GM18520 (cell line): ENCODE data around the gene TNFRSF14.

Experiments used
- ATAC-seq: cut with Tn5 transposase; IDR thresholded peaks from one replicate; pipeline ENCODE4 v1.9.1; 2021; ENCODE audit not compliant: unreplicated experiment

The TNFRSF14 gene

DNA sequence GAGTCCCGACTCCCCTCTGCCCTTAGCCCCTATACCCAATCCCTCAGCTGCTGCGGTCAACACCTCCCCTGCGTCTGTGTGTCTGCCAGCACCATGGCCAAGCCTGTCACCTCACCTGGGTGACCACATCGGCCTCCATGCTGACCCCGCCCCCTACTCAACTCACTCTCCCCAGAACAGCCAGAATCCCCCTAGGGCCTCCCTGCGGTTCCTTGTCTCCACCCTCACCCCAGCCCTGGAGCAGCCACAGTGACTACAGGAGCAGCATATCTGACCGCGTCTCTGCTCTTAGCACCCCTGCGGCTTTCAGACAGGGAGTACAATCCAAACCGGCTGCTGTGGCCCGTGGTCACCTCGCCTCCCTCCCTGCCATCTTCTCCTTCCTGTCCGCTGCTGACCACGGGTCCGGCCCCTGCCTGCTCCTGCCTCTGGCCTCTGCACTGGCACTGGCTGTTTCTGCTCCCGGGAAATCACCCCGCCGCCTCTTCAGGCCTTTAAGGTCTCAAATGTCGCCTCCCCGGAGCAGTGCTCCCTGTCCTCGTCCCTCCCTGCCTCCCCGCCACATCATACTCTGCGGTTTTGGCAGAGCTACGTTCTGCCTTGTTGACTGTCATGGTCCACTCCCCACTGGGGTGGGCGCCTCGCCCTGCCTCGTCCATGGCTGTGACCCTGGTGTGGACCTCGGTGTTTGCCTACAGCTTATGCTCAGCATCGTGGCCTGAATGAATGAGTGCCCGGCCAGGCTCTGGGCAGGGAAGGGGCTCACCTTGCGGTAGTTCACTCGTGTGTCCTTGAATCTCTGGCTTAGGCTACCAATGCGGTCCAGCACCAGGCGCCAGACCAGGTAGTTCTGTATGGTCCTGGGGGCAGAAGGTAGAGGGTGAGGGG, 41.5 kb downstream of the TNFRSF14 start:
- ATAC-seq = no peak

DNA sequence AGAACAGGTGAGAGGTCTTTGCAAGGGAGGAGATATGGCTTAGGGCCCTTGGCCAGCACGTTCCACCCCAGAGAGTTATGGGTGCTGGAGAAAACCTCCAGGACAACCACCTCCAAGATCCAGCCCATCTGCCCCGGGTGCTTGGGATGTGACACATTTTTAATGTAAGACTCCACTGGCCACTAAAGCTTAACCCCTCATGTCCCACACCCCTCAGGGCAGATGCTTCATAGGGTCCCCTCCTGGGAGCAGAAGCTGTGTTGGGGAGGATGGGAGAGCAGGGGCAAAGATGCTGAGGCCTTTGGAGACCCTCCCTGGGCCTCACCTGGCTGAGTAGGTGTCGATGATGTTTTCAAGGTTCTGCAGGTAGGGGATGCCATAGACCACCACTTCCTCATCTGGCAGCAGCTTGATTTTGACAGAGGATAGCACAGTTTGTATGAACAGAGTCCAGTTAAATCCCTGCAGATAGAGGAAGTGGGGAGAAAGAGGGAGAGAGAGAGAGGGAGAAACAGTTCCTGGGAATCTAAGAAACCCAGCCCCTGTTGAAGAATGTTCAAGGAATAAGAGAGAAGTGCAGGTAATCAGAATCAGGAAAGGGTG, 42.3 kb downstream of the TNFRSF14 start:
- no peak for ATAC-seq

DNA sequence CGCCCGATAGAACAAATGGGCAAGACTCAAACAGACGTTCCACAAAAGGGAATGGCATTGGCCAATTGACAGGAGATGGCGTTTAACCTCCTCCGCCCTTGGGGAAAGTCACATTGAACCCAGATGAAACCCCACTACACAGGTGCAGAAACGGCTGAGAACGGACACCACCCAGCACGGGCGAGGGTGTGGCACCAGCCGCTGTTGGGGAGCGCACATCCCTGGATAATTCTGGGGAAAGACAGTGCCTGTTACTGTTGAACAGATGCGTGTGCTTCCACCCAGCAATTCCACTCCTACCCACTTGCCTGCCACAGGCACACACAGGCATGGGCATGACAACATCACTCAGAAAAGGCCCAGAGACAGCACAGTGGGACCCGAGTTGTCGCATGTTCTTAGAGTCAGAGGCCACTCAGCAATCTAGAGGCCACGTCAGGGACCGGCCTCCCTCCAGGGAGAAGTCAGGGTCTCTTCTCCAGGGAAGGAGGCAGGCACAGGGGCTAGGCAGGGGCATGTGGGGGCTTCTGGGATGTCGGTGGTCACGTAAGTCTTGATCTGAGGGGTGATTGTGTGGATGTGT, 45.6 kb downstream of the TNFRSF14 start:
- ATAC-seq = no peak

DNA sequence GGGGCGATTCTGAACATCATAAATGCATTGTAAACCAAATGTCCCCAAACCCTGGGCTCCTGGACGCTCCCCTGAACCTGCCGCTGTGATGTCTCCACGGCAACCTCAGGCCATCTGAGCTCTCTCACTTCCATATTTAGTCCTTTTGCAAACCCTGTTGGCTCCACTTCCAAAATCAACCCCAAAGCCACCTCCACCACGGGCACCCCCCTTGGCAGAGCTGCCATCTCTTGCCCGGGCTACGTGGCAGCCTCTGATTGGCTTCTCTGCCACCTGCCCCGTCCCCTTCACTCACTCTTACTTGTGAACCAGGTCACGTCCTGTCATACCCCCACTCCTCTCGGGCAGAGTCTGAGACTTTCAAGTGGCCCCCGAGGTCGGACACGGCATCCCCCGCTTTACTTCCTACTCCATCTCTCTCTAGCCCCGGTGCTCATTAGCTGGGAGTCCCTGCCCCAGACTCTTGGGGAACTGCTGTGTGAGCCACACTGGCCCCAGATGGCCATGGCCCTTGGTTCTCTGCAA, 46.2 kb downstream of the TNFRSF14 start:
- ATAC-seq = no peak

DNA sequence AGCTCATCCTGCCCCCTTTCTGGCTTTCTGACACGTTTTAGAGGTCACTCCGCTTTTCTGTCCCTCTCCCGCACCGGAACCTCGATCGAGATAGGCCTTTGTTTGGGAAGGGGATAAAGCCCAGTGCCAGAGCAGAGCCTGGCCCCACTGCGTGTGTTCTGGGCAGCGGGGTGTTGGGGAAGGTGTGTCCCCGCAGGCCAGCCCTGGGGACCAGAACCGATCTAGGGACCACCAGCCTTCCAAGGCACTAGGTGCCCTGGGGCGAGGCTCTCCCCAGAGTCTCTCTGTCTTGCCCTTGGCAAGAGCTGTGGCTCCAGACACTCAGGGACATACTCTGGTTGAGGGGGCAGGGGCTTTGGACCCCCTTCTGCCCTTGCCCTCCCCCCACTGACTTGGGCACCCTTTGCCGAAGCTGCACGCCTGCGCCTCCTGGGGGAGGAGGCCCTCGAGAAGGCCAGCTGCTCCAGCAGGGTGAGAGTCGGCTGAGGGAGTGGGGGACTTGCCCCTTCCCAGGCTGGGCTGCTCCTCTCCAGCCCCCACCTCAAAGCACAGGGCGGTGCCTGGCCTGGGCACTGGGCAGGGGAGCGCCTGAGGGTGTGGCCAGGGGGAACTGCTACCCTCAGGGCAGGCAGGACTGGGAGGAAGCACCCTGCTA, 46.8 kb downstream of the TNFRSF14 start:
- ATAC-seq = no peak

DNA sequence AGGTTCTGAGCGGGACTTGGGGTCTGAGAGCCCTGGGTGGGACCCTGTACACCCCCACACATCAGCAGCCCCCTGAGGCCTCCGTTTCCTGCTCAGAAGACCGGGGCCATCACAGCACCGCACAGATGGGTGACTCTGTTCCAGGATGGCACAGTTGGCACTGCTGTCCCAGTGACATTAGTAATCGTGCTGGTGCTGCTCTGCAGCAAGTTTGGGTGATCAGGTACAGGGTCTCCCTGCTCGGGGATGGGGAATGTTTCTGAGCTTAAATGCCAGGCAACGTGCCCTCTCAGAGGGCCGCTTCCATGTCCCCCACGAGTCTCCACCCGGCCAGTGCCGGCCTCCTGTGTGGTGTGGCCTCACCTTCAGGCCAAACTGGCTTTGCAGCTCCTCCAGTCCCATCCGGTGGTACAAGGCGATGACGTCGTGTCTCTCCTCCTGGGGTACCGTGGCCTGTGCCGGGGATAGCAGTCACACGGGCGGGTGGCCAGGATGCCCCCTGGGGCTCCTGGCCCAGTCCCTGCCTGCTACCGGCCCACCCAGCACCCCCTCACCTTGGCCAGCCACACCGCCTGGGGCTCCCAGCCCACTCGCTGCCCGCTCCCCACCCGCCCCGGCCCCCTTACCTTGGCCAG, 47.5 kb downstream of the TNFRSF14 start:
- no peak for ATAC-seq

DNA sequence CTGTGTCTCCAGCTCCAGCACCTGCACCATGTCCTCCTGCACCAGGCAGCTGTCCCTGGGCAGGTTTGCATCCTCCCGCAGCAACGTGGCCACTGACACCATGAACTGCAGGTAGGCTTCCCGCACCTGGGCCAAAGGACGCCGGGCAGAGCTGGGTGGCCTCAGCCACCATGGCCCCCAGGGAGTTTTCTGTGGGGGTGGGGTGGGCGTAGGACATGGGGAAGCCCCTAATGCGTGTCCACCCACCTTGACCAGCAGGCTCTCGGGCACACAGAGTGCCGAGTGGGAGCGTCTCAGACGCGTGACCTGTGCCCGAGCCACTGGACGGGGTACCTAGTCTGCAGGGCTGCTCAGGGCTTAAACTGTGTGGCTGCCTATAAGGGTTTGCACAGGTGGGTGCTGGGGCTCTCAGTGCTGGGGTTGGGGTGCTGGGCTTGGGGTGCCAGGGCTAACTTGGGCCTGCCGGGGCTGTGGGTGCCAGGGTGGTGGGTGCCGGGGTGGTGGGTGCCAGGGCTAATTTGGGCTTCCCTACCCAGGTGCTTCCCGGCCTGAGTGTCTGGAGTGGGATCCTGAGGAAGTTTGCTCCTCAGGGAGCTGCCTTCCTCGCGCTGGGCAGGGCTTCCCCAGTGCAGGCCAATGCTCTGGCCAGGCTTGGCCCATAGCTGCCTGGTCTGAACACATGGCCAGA, 48.1 kb downstream of the TNFRSF14 start:
- ATAC-seq = no peak

DNA sequence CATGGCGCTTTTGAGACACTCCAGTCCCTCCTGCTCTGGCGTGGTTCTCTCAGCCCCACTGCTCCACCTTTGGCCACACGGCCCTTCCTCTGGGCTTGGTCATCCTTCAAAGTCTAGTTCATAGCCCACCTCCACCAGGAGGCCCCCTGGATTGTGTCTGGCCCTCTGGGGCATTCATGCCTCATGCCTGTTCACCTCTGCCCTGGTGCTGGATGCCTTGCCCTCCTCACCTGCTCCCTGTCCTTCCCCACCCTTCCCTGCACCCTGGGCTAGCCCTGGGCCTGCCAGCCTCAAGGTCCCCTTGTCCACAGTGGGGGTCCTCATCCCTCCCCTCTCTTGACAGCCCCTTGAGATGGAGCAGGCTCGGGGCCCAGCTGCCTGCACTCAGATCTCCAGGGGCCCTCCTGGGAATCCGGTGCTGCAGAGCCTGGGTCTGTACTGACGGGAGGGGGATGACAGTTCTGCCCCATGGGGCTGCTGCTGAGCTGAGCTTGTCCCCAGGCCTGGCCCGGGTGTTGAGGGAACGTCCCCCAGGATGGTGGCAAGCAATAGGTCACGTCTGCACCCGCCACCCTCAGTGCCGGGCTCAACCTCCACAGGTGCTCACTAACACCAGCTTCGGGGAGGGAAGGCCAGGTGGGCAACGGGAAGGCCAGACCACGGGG, 48.8 kb downstream of the TNFRSF14 start:
- ATAC-seq = no peak

DNA sequence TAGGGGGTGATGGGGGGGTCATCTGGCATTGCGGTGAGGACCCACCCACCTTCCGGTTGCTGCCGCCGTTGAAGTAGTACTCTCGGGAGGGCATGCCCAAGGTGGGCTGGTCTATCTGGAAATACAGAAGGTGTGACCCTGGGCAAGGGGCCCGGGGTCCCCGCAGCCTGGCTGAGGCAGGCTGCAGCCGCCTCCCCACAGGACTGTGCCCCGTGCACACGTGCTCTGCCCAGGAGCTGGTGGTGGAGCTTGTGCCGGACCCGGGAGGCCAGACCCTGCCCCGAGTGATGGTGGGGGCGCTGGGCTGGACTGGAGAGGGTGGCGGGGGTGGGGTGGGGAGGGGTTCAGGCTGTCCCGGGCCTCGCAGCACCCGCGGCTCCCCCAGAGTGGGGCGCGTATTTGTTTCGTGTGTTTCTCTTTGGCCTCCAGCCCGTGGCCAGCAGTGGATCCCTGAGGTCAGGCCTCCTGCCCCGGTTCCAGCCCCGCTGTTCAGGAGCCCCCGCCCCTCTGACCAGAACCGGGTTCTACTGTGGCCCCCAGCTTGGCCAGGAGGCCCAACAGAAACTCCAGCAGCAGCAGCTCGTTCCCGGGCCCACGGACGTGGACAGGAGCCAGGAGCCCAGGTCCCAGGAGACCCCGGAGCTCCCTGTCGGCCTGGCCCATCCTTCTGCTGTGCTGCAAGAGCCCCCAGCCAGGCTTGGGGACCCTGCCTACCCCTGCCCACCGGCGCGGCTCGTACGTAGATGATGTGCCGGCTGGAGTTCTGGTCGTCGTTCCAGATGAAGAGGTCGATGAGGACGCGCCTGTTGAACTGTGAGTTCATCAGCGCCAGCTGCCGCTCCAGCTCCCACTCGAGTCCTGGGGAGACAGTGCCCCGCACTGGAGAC, 49.6 kb downstream of the TNFRSF14 start:
- no peak for ATAC-seq

DNA sequence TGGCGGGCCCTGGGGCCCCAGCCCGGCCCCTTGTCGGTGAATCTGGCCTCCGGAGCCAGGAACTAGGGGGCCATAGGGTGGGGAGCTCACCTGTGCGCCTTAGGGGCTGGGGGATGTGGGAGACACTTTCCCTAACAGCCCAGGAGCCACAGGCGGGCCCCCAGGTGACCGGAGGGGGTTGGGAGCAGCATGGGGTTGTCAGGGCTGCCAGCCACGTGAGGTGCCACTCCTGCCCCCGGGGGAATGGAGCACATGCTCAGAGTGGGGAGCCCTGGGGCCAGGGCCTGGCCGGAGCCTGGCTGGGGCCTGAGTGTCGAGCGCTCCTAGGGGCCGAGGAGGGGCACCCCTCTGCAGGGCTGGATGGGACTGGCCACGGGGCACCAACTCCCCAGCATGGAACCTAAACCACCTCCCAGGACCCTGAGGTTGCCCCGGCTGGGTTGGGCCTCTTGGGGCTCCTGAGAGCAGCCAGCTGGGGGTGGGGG, 50.3 kb downstream of the TNFRSF14 start:
- ATAC-seq = no peak

DNA sequence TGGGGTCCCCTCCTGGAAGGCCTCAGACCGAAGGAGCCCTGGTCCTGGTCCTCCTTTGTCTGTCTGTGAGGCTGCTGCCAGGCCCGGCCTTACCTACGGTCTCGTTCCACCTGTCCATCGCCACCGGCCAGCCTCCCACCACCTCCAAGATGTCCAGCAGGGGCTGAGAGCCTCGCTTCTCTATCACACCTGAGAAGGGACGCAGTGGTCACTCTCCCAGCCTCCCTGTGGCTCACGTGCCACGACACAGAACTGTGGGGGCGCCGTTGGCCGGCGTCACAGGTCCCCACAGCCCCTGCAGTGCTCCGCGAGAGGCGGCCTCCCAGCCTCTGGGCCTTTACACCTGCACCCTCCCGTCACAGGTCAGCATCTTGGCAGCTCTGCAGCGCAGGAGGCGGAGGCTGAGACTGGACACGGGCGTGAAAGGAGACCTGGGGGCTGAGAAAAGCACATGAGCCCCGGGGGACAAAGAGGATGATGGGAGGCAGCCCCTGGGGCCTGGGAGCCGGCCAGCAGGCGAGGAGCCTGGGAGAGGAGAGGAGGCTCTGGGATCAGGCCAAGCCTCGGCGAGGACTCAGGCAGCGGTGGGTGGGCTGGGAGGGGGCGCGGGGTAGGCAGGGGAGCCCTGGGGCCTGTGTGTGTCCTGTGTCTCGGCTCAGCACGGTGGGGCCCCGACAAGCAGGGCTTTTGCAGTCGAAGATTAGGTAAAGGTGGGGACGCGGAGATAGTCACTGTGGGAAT, 50.9 kb downstream of the TNFRSF14 start:
- ATAC-seq = no peak

DNA sequence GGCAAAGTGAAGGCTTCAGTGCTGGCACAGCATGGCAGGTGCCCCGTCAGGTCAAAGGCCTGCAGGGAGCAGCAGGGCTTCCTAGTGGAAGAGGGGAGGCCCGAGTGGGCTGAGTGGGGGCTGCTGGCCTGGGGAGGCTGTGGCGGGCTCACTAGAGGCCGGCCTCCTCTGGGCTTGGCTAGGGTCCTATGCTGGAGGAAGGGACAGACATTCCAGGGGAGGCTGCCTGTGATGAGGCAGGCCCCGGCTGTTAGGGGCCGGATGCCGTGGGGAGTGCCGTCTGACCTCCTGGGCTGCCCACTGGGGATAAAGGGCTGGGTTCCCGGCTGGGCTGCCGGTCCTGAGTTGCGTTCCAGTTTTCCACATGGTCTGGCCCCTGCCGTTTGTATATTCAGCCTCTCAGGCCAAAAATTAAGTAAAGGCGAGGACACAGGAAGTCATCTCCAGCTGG, 51.5 kb downstream of the TNFRSF14 start:
- ATAC-seq = no peak

DNA sequence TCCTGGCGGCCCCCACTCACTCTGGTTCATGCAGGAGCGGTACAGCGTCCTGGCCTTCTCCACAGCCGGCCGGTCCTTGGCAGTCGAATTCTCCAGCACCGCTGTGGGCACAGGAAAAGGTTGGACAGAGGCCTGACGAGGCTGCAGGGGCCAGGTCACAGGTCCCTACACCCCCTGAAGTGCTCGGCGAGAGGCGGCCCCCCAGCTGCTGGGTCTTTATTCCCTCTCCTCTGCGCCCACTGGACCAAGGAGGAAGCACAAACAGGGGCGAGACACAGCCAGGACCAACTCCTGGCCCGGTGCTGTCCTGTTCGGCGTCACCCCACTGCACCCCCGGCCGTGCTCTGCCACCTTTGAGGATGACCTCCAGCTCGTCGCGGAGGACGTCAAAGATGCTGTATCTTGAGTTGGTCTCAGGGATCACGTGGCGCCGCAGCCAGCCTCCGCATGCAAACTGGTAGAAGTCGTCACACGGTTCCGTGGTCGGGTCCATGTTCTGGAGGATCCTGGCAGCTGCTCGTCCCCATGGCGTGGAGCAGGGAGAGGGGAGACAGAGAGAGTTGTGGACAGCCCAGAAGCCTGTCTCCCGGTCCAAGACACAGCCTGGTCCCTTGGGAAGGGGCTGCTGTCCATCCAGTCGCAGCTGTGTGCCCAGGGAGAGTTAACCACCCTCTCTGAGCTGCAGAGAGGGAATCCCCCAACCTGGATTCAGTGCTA, 53.3 kb downstream of the TNFRSF14 start:
- no peak for ATAC-seq

DNA sequence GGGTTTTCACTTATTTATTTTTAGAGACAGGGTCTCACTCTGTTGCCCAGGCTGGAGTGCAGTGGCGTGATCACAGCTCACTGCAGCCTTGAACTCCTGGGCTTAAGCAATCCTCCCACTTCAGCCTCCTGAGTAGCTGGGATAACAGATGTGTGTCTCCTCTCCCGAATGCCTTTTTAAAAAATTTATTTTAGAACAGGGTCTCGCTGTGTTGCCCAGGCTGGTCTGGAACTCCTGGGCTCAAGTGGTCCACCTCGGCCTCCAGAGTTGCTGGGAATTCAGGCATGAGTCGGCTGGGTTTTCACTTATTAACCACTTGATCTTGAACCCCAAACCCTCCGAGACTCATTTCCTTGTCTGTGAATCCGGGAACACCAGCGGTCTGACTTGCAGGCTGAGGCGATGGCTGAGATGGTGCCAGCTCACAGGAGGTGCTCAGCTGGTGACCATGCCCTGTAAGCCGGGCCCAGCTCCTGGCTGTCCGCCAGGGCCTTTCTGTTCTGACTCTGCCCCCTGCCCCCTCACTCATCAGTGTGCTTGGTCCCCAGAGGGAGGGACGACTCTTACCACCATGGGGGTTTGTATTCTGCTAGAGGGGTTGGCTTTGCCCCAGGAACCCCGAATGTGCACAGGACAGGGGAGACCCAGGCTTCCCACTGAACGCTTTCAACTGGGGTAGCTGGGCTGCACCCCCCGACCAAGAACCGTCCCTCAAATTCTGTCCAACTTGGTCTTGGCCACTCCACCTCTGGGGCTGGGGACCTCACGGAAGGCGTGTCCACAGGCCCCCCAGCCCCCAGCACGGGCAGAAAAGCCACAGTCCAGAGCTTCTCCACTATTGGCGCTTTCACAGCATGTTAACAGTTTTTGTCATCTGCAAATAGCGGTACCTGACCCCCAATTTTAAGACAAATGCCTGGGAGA, 54.1 kb downstream of the TNFRSF14 start:
- no peak for ATAC-seq

DNA sequence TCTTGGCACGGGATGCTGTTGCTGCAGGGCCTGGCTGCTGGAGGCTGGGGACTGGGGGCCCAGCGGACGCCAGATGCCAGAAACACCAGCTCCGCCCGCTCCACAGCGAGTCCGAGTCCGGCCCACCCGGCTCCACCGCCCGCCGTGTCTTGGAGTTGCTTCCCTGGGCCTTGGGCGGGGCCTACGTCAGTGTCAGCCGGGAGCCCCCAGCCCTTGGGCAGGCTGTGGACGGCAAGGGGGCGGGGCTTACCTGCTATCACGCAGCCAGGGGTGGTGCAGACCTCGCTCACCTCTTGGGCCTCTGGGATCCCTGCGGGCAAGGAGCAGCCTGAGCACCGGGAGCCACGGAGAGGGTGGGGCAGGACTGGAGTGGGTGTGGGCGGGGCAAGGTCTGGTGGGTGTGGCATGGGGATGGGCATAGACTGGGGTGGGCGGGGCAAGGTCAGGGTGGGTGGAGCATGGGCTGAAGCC, 54.9 kb downstream of the TNFRSF14 start:
- ATAC-seq = no peak
